Occipital lobe (tissue), 2 donors: ENCODE measurements around the gene RFX2. TPM values are rescaled to one million over a fixed set of nuclear protein-coding genes. Genes with fewer than 3 reads are reported as not detected.
A peak's percentile ranks its signal among the peaks of the same experiment; 100 is the strongest.
"Not testable (repeated sequence)": the region's sequence is repeated elsewhere in the genome, so short reads cannot be mapped to it uniquely, and the experiment has no call there.

Experiments
- DNase-seq: peaks from one replicate; lab custom pipeline; 2025; lab: John Stamatoyannopoulos, UW
- total RNA-seq: library from RNA; depleted of rRNA; stranded (reverse); fragments of >200 nt; gene quantifications from one replicate; pipeline ENCODE4 v1.2.3, GENCODE V29; 2014

The RFX2 gene
- 5.6 TPM for total RNA-seq

DNA sequence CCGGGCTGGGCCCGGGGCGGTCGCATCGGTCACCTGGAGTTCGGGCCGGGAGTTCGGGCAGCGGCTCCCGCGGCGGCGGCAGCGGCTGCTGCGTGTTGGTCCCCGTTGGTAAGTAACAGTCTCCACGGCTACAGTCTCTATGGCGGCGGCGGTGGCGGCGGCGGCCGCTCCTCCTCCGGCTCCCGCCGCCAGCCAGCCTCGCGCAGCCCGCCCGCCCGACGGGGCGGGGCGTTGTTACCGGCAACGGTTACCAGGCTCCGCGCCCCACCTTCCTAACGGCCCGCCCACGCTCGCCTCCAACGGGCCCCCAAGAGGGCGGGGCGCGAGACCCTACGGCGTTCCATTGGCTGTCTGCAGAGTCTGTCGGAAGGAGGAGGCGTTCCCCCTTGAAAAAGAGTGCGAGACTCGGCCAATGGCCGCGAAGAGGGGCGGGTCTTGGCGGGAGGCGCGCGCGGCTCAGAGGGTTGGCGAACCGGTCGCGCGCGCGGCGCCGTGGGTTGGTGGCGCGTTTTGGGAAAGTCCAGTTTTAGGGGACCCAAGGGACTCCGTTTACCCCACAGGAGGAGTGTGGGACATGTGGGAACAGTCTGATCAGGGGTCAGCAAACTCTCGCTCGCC lies at the start of gene RFX2:
Gene RFX2 (minus strand): TSS at position 141 of the 618 bp plus-strand sequence. CDS start 63,004 bp downstream, outside the sequence.
- peak; percentile 99 for DNase-seq

- DNase-seq = no peak
These were observed 45.7 kb upstream of the RFX2 start for GRCh38 chr19:6156033-6156432.

GRCh38 chr19:6150289-6150688 lies 40.0 kb upstream of the RFX2 start:
- DNase-seq = no peak

DNA sequence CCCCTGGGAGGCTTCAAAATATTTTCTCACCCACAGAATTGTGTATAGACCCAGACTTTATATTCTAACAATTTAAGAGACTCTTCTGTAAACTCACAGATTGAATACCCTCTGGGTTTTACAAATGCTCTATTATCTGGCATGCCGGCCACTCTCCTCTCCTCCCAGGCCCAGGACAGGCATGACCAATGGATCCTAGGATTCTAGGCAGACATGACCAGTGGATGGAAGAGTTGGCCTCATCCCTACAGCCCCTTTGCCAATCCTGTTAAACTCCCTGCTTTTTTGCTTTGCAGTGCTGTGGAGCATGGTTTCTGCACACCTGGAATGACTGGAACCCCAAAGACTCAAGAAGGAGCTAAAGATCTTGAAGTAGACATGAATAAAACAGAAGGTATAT lies 30.9 kb upstream of the RFX2 start:
- no peak for DNase-seq

DNA sequence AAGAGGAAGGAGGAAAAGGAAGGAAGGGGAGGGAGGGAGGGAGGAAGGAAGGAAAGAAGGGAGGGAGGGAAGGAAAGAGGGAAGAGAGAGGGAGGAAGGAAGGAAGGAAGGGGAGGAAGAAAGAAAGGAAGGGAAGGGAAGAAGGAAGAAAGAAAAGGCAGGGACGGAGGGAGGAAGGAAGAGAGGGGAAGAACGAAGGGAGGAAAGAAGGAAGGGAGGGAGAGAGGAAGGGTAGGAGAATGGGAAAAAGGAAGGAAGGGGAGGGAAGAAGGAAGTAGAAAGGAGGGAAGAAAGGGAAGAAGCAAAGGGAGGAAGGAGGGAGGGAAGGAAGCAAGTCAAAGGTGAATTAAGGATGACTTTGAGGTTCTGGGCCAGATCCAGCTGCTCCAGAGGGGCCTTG lies 28.2 kb upstream of the RFX2 start:
- no peak for DNase-seq

DNA sequence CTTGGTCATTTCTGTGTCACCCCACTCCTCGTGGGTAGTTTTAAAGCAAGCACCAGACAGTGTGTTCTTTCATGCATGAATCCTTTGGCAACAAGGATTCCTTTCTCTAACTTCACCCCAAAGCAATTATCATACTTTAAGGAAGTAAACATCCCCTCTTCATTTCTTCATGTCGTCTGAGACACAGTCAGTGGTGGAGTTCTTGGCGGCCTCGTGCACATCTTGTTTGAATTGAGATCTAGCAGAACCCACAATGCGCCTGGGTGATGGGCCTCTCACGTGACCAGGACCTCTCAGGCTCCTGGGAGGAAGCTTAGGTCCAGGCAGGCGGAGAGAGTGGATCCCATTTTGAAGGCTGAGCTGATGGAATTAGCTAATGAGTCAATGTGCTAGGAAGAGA lies 27.8 kb upstream of the RFX2 start:
- no peak for DNase-seq

- DNase-seq = no peak
These were observed 22.9 kb upstream of the RFX2 start for GRCh38 chr19:6133231-6133630.

DNA sequence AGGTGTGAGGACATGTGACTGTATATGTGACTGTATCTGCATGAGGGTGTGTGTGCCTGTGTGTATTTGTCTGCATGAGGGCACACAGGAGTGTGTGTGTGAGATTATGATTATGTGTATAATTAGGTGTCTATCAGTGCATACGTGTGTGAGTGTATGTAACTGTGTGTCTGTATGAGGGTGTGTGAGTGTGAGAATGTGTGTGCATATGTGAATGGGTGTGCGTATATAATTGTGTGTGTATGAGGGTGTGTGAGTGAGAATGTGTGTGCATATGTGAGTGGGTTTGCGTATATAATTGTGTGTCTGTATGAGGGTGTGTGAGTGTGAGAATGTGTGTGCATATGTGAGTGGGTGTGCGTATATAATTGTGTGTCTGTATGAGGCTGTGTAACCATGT lies 22.2 kb upstream of the RFX2 start:
- no peak for DNase-seq

- DNase-seq = no peak
These were observed 17.5 kb upstream of the RFX2 start for GRCh38 chr19:6127716-6128335.

DNA sequence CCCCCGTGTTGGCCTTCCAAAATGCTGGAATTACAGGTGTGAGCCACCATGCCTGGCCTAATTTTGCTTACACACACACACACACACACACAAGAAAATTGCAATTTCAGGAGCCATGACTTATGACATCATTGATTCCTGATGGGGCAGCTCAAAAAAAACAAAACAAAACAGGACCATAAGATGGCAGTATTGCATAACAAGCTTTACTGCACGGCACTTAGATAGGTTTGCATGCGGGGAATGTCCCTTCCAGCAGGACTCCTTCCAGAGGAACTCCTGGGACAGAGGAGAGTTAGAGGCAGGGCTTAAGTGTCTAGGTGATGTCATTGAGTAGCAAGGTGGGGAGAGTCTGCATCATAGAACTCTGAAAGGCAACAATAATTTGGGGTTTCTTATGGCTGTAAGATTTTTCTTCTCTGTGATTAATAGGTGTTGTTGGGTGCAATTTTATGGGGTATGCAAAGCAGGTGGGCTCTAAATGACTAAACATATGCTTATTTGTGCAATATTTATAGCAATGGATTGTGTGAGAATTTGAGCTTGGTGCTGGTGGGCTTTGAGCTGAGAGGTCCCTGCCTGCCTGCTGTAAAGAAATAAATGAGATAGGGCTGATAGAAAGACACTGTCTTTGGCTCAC lies 16.2 kb upstream of the RFX2 start:
- no peak for DNase-seq

DNA sequence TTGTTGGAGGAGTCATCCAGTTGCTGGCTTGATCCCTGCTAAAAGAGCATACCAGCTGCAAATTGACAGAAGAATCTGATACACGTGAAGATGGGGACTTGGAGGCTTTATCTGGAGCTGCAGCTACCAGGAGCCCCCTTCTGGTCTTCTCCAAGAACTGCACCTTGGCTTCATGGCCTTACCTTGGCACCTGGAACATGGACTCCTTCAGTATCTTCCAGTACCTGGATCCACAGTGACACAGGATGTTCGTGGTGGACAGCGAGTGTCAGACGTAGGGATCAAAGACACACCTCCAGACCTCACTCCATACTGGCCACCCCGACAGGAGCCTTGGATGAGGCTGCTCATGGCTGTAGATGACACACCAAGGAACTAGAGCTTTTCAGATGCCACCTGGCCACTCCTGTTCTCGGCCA lies 15.3 kb upstream of the RFX2 start:
- DNase-seq = no peak

DNA sequence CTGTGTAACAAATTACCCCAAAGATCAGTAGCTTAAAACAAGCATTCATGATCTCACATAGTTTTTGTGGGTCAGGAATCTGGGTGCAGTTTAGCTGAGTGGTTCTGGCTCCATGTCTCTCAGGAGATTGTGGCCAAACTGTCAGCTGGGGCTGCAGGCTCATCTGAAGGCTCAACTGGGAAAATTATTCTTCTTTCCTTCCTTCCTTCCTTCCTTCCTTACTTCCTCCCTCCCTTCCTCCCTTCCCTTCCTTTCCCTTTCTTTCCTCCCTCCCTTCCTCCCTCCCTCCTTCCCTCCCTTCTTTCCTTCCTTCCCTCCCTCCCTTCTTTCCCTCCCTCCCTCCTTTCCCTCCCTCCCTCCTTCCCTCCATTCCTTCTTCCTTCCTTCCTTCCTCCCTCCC lies 8.7 kb upstream of the RFX2 start:
- no peak for DNase-seq

- DNase-seq = no peak
These were observed 7.7 kb upstream of the RFX2 start for GRCh38 chr19:6118043-6118442.

- no peak for DNase-seq
These were observed 7.2 kb upstream of the RFX2 start for GRCh38 chr19:6117534-6117933.

- DNase-seq = no peak
These were observed 6.6 kb upstream of the RFX2 start for GRCh38 chr19:6116749-6117430.

DNA sequence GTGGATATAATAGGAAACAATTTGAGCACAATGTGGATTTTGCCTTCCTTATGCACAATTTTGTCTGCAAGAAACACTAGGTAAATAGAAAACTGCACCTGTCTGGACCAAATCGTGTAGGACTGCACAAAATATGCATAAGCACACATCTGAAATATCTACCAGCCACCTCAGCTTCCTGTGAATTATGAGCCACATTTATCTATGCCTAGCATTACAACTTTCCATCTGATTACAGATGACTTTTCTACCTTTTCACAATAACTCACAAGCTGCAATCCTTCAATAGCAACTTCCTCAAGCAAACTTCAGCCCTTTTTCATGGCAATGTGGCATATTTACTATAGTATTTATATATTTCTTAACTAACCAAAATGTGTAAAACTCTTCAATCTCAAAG lies 5.7 kb upstream of the RFX2 start:
- no peak for DNase-seq

DNA sequence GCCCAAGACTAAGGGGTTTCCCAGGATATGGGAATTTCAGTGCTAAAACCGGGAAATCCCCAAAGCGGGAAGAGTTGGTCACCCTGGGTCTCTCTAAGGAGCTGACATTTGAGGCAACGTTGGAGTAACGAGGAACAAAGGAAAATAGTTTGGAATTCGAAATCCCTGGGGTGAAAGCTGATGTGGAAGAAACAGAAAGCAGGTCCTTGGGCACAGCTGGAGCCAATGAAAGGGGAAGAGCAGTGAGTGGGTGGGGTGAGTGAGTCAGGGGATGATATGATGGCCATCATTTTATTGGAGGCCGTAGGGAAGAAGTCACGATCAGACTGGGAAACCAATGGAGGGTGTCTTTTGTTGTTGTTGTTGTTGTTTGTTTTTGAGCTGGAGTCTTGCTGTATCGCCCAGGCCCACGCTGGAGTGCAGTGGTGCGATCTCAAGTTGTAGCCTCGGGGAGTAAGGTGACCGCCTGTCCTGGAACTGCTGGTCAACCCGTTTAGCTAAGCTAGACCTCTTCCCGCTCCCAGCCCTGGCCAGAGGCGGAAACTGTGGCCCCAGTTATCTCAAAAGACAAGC lies 3.4 kb upstream of the RFX2 start:
- no peak for DNase-seq

GRCh38 chr19:6109947-6110346 lies 353 bp downstream of the RFX2 start:
- no peak for DNase-seq

GRCh38 chr19:6108721-6109633 lies 1.3 kb downstream of the RFX2 start:
- no peak for DNase-seq

DNA sequence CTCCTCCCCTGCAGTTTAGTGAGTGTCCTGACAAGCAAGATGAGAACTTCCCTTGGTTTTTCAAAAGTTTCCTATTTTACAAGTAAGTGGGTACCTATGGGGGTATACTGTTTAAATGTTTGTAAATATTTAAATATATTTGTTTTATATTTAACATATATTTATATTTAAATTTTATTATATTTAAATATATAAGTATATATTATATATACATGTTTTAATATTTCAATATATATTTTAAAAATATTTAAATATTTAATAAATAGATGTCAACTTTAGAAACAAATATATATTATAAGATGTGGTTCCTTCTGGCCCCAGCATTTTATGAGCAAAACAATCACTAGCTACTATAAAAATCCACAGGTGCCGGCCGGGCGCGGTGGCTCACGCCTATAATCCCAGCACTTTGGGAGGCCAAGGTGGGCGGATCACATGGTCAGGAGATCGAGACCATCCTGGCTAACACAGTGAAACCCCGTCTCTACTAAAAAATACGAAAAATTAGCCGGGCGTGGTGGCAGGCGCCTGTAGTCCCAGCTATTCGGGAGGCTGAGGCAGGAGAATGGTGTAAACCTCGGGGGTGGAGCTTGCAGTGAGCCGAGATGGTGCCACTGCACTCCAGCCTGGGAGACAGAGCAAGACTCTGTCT lies 3.5 kb downstream of the RFX2 start:
- DNase-seq = not testable (repeated sequence)

- DNase-seq = no peak
These were observed 4.9 kb downstream of the RFX2 start for GRCh38 chr19:6105444-6105843.
